ENCODE results near the gene FERMT2.
"Not testable (repeated sequence)": the region's sequence is repeated elsewhere in the genome, so short reads cannot be mapped to it uniquely, and the experiment has no call there.

FERMT2 gene

DNA sequence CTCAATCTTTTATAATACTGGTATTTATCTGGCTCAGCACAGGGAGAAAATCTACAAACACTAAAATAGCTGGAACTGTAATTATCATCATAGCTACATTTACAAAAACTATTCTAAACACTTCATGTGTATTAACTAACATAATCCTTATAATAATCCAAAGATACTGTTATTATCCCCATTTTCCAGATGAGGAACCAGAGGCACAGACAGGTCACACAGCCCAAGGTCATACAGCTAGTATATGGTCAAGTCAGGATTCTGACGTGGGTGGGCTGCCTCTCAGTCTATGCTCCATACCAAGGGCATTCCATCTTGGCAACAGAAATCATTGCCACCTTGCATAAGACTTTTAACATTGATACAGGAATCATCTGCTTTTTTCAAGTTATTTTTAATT lies 11.4 kb downstream of the FERMT2 start:
- no peak for DNase-seq (ENCODE audit: low spot score)

- no peak for DNase-seq (ENCODE audit: low spot score)
Observed at GRCh38 chr14:52937869-52938268, 13.0 kb downstream of the FERMT2 start.

GRCh38 chr14:52937306-52937705 lies 13.5 kb downstream of the FERMT2 start:
- DNase-seq (ENCODE audit: low spot score) = no peak

DNA sequence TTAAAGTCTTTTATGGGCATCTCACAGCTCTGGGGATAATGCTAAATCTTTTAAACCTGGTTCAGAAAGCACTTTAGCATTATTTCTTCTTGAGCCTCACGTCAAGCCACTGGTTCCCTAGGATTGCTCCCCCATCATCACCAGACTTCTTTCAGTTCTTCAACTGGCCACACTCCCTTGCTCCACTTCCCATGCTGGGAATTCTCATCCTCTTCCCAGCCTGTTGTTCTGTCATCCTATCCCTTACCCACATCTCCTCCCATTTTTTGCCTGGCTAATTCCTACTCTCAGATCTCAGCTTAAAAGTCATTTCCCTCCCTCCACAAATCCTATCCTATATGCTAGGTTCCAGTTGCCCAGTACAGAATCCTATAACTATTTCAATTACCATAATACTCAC lies 14.4 kb downstream of the FERMT2 start:
- DNase-seq (ENCODE audit: low spot score) = no peak

DNA sequence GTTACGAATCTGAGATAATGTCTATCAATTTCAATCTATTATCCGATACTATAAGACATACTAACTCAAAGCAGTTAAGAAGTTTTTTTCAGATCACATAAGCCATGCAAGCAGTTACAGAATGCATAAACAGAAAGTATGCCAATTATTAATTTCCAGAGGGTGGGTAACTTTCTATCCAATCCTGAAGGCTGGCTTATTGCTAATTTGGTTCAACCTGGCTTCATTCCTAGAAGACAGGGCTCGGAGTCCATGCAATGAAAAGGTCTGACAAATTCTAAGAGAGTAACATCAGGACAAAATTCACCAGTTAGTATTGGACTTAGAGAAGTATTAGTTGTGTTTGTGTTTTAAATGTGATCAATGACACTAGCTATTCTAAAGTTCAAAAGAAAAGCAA lies 15.0 kb downstream of the FERMT2 start:
- DNase-seq (ENCODE audit: low spot score) = no peak

DNA sequence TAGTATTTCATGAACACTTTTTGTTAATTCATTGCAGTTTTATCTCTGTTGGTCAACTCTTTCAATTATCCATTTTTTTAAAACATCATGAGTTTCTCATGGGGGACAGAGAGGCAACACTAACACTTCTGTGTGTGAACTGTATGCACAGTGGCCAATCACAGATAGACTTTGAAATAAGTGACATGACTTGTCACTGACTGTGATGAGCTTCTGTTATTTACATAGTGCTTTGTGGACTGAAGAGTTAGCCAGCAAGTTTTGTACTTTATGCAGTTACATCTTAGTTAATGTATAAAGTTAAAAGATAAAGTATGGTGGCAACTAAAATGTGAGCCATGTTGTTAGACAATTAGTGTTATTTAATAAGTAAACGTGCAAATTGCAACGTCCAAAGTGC lies 16.1 kb downstream of the FERMT2 start:
- no peak for DNase-seq (ENCODE audit: low spot score)

GRCh38 chr14:52929192-52929807 lies 21.6 kb downstream of the FERMT2 start:
- DNase-seq (ENCODE audit: low spot score) = no peak

GRCh38 chr14:52926953-52927352 lies 23.9 kb downstream of the FERMT2 start:
- DNase-seq (ENCODE audit: low spot score) = no peak

DNA sequence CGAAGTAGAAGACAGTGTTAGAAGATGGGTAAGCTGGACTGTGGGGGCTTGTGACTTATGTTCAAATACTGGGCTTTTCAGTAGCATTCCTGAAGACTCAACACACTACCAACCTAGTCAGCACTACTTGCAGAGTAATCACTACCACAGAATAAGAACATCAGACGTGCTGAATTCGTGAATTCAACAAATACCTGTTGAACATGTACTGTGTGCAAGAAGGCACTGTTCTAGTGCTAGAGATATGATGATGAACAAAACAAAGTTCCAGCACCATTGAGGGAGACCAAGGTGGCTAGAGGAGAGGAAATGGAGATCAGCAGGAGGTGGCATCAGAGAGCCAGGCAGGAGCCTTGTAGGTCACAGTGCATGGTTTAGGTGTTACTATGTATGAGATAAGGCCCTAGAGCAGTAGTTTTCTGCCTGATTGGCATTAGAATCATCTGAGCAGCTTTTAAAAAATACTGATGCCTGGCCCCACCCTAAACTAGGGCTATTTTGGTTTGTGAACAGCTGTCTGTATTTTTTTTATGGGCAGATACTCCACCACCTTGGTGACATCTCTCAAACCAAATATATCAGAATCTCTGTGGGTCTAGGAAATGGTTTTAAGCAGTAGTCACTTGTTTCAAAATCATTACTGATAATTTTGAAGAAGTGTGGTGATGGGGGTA lies 26.8 kb downstream of the FERMT2 start:
- DNase-seq (ENCODE audit: low spot score) = no peak

GRCh38 chr14:52922656-52923055 lies 28.2 kb downstream of the FERMT2 start:
- no peak for DNase-seq (ENCODE audit: low spot score)

- no peak for DNase-seq (ENCODE audit: low spot score)
Observed at GRCh38 chr14:52922059-52922458, 28.8 kb downstream of the FERMT2 start.

GRCh38 chr14:52920411-52920810 lies 30.4 kb downstream of the FERMT2 start:
- DNase-seq (ENCODE audit: low spot score) = not testable (repeated sequence)

DNA sequence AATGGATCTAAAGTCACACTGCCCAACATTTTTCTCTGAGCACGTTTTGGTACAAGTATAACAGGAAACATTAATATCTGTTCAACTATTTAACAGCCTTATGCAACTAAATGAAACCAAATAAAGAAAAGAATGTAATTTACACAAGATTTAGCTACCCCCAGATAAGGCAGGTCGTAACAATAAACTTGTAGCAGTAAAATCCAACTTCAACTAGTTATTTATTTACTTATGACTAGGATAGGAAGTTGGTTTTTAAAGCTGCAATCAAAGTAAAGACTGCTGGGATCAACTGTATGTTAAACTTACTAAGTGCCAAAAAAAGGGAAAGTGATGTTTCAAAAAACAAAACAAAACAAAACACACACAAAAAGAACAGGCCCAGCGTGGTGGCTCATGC lies 30.9 kb downstream of the FERMT2 start:
- no peak for DNase-seq (ENCODE audit: low spot score)

DNA sequence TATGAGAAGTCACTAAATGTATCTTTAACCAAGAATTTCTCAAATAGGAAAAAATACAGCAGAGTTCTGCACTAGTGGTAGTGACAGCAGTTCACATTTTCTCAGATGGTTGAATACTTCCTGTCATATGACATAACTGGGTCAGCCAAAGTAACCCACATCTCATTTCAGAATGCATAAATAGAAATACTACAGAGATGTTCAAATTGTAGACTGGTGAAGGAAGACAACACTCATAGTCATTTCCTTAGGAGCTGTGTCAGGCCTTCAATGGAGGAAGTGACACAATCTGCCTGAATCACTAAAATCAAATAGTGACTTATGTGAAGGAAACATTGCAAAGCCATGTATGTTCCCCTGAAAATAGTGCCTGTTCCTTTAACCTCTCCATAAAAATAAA lies 32.4 kb downstream of the FERMT2 start:
- DNase-seq (ENCODE audit: low spot score) = no peak

DNA sequence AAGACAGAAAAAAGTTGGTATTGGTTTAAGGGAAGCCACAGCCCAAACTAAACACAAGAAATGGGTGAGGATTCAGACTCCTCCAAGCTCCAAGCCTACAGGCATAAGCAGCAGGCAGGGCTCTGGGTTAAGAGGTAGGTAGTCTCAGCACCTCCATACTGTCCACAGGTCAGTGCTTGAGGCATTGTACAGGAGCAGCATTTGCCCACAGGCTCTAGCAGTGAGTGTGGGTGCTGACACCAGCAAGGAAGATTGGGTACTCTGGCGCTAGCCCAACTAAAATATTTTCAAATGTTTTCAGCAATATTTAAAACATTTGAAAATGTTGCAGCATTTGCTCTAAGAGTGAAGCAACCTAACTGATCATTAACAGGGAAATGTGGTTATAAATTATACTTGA lies 33.1 kb downstream of the FERMT2 start:
- DNase-seq (ENCODE audit: low spot score) = no peak

- no peak for DNase-seq (ENCODE audit: low spot score)
Observed at GRCh38 chr14:52914295-52914694, 36.6 kb downstream of the FERMT2 start.

GRCh38 chr14:52913271-52913670 lies 37.6 kb downstream of the FERMT2 start:
- DNase-seq (ENCODE audit: low spot score) = no peak

- DNase-seq (ENCODE audit: low spot score) = no peak
Observed at GRCh38 chr14:52911904-52912303, 38.9 kb downstream of the FERMT2 start.

DNA sequence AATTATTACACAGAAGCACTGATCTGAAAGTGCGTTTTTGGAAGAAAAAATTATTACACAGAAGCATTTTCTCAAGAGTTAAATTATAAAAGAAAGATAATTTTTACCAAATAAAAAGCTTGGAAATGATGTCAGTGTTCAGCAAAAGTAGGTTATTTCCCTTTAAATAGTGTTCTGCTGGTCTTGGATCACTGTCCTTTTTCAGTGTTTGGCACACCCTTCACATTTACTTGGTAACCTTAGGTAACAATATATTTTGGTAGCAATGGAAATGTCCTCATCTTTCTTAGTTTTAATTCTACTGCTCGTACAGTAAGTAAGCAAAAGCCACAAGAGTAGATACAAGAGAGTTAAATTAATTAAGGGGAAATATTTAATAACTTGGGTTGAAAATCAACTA lies 40.3 kb downstream of the FERMT2 start:
- DNase-seq (ENCODE audit: low spot score) = no peak

DNA sequence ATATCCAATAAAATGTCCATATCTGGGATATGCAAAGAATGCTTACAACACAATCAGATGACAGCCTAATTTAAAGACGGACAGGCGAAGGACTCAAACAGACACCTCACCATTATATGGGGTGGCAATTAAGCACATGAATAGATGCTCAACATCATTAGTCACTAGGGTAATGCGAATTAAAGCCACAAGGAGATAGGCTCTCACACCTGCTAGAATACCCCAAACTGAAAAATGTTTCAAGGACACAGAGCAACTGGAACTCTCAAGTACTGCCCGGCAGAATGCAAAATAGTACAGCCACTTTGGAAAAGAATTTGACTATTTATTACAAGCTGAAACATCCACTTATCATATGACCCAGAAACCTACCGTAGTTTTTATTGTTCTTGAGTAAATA lies 42.9 kb downstream of the FERMT2 start:
- no peak for DNase-seq (ENCODE audit: low spot score)

DNA sequence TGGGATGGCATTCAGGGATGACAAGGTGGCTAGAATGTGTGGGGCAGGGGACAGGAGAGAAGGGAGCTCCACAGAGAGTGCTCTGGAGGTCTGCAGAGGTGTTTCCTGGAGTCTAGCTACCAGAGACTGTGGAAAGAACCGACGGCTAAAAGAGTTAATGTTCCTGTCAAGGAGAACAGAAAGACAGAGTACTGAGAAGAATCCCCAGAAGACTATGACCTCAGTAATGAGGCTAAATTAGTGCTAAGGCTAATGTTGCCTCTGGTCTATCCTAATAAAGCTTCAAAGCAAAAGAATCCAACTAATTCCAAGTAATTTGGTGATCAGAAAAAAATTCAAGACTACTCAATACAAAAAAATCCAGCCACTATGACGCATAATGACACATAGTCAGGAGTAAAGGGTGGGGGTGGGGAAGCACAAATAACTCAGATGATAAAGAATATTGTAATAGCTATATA lies 44.7 kb downstream of the FERMT2 start:
- DNase-seq (ENCODE audit: low spot score) = no peak

- DNase-seq (ENCODE audit: low spot score) = no peak
Observed at GRCh38 chr14:52902971-52903619, 47.8 kb downstream of the FERMT2 start.

DNA sequence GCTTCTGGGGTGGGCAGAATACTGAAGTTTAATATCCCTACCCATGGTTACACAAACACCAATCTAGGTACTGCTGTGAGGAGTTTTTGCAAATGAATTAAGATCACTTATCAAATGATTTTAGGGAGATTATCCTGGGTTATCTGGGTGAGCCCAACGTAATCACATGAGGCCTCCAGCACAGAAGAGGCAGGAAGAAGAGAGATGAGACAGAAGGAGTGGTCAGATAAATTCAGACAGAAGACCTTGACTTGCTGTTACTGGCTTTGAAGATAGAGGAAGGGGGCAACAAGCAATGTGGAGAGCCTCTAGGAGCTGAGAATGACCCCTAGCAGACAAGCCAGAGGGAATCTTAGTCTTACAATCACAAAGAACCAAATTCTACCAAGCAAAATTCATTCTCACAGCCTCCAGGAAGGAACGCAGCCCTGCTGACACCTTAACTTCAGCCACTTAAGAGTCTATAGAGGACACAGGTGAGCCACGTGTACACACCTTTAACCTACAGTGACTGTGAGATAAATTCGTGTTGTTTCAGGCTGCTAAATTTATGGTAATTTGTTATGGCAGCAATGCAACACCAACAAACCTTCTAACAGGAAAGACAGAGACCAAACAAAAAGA lies 49.4 kb downstream of the FERMT2 start:
- no peak for DNase-seq (ENCODE audit: low spot score)
